Astrocyte (in vitro differentiated cells and primary cell): ENCODE data around the gene ADCK1.

Experiments
- EZH2 ChIP-seq: IDR thresholded peaks from 2 replicates; pipeline ENCODE4 v1.6.1; 2012; ENCODE audit warnings: mild to moderate bottlenecking, low read length, inconsistent platforms; ENCODE audit not compliant: insufficient read depth
- TF ChIP-seq, protein P1 (sequence below): IDR thresholded peaks from 2 replicates; pipeline ENCODE4 v1.5.1; 2011; ENCODE audit warnings: low read depth, mild to moderate bottlenecking, inconsistent platforms, low read length, moderate library complexity; ENCODE audit not compliant: insufficient read depth

DNA sequence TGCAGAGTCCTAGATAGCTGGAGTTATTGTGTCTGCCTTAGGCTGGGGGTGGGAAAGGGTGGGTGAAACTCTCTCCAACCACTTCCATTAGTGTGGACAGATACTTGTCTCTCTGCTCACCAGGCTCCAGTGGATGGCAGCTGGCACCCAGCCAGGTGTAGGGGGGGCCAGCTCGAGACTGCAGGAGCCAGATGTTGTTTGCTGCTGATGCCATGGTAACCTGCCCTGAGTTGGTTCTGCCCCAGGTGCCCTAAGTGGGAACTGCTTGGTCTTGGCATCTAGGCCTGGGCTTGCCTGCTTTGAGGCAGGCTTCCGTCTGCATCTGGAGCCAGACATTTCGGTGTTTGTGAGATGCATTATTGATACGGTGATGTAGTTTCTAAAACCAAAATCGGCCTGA lies 82.2 kb downstream of the ADCK1 start:
- TF ChIP-seq, protein P1, sequence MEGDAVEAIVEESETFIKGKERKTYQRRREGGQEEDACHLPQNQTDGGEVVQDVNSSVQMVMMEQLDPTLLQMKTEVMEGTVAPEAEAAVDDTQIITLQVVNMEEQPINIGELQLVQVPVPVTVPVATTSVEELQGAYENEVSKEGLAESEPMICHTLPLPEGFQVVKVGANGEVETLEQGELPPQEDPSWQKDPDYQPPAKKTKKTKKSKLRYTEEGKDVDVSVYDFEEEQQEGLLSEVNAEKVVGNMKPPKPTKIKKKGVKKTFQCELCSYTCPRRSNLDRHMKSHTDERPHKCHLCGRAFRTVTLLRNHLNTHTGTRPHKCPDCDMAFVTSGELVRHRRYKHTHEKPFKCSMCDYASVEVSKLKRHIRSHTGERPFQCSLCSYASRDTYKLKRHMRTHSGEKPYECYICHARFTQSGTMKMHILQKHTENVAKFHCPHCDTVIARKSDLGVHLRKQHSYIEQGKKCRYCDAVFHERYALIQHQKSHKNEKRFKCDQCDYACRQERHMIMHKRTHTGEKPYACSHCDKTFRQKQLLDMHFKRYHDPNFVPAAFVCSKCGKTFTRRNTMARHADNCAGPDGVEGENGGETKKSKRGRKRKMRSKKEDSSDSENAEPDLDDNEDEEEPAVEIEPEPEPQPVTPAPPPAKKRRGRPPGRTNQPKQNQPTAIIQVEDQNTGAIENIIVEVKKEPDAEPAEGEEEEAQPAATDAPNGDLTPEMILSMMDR, result no peak
- TF ChIP-seq EZH2, result no peak
